ENCODE measurements around the gene VCAN. TPM values are rescaled to one million over a fixed set of nuclear protein-coding genes. Genes with fewer than 3 reads are reported as not detected.

VCAN gene
- total and polyA plus RNA-seq, 4 donors = 0.97 to 15.6 (median 4.8) TPM

GRCh38 chr5:83524345-83524744 lies 52.8 kb downstream of the VCAN start:
- no peak for TF ChIP-seq TAF1 (conservative IDR thresholded peaks at IDR 0.05)
- TF ChIP-seq GABPA (IDR thresholded peaks at IDR 0.05 in 1 of 2, conservative IDR thresholded peaks at IDR 0.05 in 1 of 2) = no peak
- TF ChIP-seq FOXA2 (IDR thresholded peaks at IDR 0.05) = no peak
- TF ChIP-seq RAD21 (IDR thresholded peaks at IDR 0.05) = no peak
- TF ChIP-seq SP1 (IDR thresholded peaks at IDR 0.05) = no peak
- no peak for TF ChIP-seq HNF4A (conservative IDR thresholded peaks at IDR 0.05)
- no peak for TF ChIP-seq REST (IDR thresholded peaks at IDR 0.05)
- no peak for TF ChIP-seq MAX (IDR thresholded peaks at IDR 0.05)
- Histone ChIP-seq H3K9me3 (ENCODE audit: control insufficient read depth in 4 of 4, low read length in 3 of 4) (no peaks in the 10 kb centered on the region), H3K9ac (ENCODE audit: low read depth in 1 of 2, low read length in 2 of 2) (no peak overlapping the region), H3K27ac (ENCODE audit: low read depth in 1 of 2, low read length in 2 of 2) (no peak overlapping the region), H3K27me3 (ENCODE audit: control insufficient read depth in 4 of 4, insufficient read depth in 4 of 4, low read length in 3 of 4) (no peaks in the 10 kb centered on the region), H3K4me1 (ENCODE audit: control insufficient read depth in 4 of 4, insufficient read depth in 4 of 4, low read length in 3 of 4) (no peaks in the 10 kb centered on the region), H3K4me3 (ENCODE audit: low read depth in 1 of 3, low read length in 3 of 3) (no peak overlapping the region), H3K36me3 (ENCODE audit: control insufficient read depth in 4 of 4, insufficient read depth in 3 of 4, low read depth in 1 of 4, low read length in 3 of 4) (no peaks in the 10 kb centered on the region)
- WGBS = 87% methylated on average over 2 of the region's 2 CpGs
- no peak for DNase-seq (ENCODE audit: low spot score)

GRCh38 chr5:83524991-83525390 lies 53.4 kb downstream of the VCAN start:
- no peaks in the 10 kb centered on the region for H3K36me3 ChIP-seq (ENCODE audit: control insufficient read depth in 4 of 4, insufficient read depth in 3 of 4, low read depth in 1 of 4, low read length in 3 of 4)
- H3K4me3 ChIP-seq (ENCODE audit: low read depth in 1 of 3, low read length in 3 of 3) = no peak overlapping the region
- H3K9ac ChIP-seq (ENCODE audit: low read depth in 1 of 2, low read length in 2 of 2) = no peak overlapping the region
- H3K27ac ChIP-seq (ENCODE audit: low read depth in 1 of 2, low read length in 2 of 2) = no peak overlapping the region
- H3K27me3 ChIP-seq (ENCODE audit: control insufficient read depth in 4 of 4, insufficient read depth in 4 of 4, low read length in 3 of 4) = no peaks in the 10 kb centered on the region
- DNase-seq (ENCODE audit: low spot score) = no peak
- H3K9me3 ChIP-seq (ENCODE audit: control insufficient read depth in 4 of 4, low read length in 3 of 4) = no peaks in the 10 kb centered on the region
- WGBS = 86% methylated on average over 2 of the region's 2 CpGs
- no peaks in the 10 kb centered on the region for H3K4me1 ChIP-seq (ENCODE audit: control insufficient read depth in 4 of 4, insufficient read depth in 4 of 4, low read length in 3 of 4)
- no peak for TF ChIP-seq MAX (IDR thresholded peaks at IDR 0.05)
- no peak for TF ChIP-seq ATF3 (IDR thresholded peaks at IDR 0.05)
- no peak for TF ChIP-seq HNF4G (IDR thresholded peaks at IDR 0.05)
- TF ChIP-seq ZBTB33 (IDR thresholded peaks at IDR 0.05) = no peak
- TF ChIP-seq RXRA (IDR thresholded peaks at IDR 0.05) = no peak
- no peak for TF ChIP-seq CTCF (IDR thresholded peaks at IDR 0.05; ENCODE audit: low read depth, low read length, missing input control)
- no peak for TF ChIP-seq YY1 (IDR thresholded peaks at IDR 0.05)
- TF ChIP-seq FOXA1 (IDR thresholded peaks at IDR 0.05) = no peak
- no peak for TF ChIP-seq SP1 (IDR thresholded peaks at IDR 0.05)
- TF ChIP-seq REST (IDR thresholded peaks at IDR 0.05) = no peak
- TF ChIP-seq GABPA (IDR thresholded peaks at IDR 0.05 in 1 of 2, conservative IDR thresholded peaks at IDR 0.05 in 1 of 2) = no peak
- no peak for TF ChIP-seq JUND (IDR thresholded peaks at IDR 0.05)
- TF ChIP-seq RAD21 (IDR thresholded peaks at IDR 0.05) = no peak
- no peak for TF ChIP-seq TAF1 (conservative IDR thresholded peaks at IDR 0.05)

Data from liver (tissue), 9 donors.